GM18502 (cell line): ENCODE measurements around the gene ADGRF1.
"Not testable (repeated sequence)": the region's sequence is repeated elsewhere in the genome, so short reads cannot be mapped to it uniquely, and the experiment has no call there.

Experiments
- ATAC-seq: cut with Tn5 transposase; IDR thresholded peaks from one replicate; pipeline ENCODE4 v1.9.1; 2021; ENCODE audit warnings: mild to moderate bottlenecking; ENCODE audit not compliant: unreplicated experiment, poor library complexity

ADGRF1 gene

DNA sequence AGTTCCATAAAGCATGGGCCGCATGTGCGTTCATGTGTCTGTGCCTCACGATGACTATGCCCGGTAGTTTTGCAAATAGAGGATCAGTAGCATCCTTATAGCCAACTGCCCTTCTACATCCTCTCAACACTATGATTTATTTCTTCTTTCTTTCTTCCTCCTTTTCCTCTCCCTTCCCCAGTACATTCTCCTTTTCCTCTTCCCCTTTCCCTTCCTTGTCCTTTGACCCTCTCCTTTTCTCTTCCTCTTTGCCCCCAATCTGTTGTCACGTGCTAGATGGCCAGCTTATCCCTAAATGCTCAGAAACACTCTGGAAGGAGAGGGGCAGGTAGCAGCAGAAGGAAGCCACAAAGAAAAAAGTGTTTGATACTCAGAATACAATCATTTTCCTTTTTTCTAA is 20.2 kb upstream of the ADGRF1 start:
- no peak for ATAC-seq

GRCh38 chr6:47061309-47062300 is 19.5 kb upstream of the ADGRF1 start:
- no peak for ATAC-seq

GRCh38 chr6:47059216-47059885 is 17.2 kb upstream of the ADGRF1 start:
- no peak for ATAC-seq

GRCh38 chr6:47057830-47058540 is 15.9 kb upstream of the ADGRF1 start:
- no peak for ATAC-seq

- no peak for ATAC-seq
These were observed 14.7 kb upstream of the ADGRF1 start for GRCh38 chr6:47056832-47057231.

GRCh38 chr6:47054302-47054701 is 12.2 kb upstream of the ADGRF1 start:
- ATAC-seq = not testable (repeated sequence)

GRCh38 chr6:47048638-47049037 is 6.5 kb upstream of the ADGRF1 start:
- no peak for ATAC-seq

GRCh38 chr6:47047479-47048407 is 5.6 kb upstream of the ADGRF1 start:
- peak; percentile 93 for ATAC-seq

GRCh38 chr6:47047097-47047478 is 5.0 kb upstream of the ADGRF1 start:
- ATAC-seq = no peak

DNA sequence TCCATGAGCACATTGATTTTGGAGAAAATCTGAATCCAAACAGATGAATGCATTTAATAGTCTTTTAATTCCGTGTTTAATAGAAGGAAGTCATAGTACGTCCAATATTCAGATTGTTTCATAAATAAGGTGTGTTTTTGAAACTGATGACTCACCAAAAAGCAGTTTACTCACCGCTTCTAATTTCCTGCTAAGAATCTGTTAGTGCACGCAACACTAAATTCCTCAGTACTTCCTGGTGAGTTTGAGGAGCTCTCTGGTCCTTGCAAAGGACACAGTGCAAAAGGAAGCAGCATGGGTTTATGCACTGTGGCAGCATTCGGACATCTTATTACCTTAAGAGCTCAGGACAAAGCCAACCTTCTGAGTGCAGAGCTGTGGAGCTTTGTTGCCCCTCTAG is 2.3 kb upstream of the ADGRF1 start:
- no peak for ATAC-seq

DNA sequence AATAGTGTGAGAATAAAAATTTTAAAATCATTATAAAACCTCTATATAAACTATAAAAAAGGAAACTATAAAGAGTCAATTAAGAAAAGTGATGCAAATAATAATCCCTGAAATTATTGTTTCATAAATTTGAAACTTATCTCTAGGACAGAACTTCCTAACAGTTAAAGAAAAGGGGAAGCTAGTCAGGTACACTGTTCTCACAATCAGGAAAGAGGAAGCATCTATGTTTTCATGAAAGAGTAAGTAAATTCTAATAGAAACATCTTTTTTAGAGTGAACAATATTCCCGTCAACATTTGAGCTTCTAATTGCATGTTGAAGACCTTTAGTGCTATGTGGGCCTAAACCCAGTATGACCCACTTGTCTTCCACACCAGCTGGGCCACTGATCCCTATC is 1.2 kb upstream of the ADGRF1 start:
- no peak for ATAC-seq

- no peak for ATAC-seq
These were observed 391 bp downstream of the ADGRF1 start for GRCh38 chr6:47041741-47042140.

GRCh38 chr6:47034926-47035325 is 7.2 kb downstream of the ADGRF1 start:
- ATAC-seq = no peak

DNA sequence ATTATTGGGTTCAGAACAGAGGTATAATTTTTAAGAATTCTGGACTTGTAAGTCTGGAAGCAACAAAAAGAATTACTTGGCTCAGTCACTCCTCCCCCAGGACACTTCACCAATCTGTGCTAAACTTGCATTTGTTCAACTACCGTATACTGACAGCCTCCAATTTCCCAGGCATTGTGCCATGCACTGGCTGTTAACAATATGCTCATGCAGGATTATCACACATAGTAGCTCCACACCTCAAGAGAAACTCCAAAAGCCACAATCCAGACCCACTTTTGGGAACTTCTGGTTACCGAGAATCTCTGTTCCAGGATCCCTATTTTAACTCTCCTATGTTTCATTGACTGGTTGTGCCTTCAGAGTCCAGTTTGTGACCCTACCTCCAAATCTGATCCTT is 7.7 kb downstream of the ADGRF1 start:
- ATAC-seq = no peak

- no peak for ATAC-seq
These were observed 9.0 kb downstream of the ADGRF1 start for GRCh38 chr6:47032974-47033765.

DNA sequence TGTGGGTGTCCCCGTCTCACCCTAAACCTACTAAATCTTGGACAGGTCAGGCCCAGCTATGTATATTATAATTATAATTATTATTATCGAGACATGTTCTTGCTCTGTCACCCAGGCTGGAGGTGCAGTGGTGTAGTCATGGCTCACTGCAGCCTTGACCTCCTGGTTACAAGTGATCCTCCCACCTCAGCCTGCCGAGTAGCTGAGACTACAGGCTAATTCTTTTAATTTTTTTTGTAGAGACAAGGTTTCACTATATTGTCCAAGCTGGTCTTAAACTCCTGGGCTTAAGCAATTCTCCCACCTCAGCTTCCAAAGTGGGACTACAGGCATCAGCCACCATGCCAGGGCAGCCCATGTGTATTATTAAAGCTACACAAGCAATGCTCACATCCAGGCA is 10.5 kb downstream of the ADGRF1 start:
- no peak for ATAC-seq

- no peak for ATAC-seq
These were observed 12.1 kb downstream of the ADGRF1 start for GRCh38 chr6:47029865-47030561.

DNA sequence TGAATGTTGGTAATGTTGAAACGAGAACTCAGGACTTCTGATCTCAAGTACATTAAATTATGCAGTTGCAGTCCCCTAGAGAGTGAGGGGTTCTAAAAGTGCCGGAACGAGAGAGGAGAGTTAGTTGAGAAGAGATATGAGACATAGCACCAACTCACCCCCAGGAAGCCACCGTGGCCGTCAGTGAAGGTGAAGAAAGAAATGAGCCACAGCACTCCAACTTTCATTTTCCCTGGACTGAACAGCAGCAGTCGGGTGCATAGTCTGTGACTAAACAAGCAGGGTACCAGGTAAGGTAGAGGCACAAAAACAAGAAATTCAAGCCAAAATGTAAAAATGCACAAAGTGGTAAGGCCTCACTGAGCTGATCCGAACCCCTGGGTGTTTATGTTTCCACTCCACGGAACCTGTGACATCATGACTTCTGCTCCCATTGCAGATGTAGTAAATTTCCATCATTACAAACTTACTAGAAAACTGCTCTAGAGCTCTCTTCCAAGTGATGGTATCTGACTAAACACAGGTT is 13.2 kb downstream of the ADGRF1 start:
- no peak for ATAC-seq
